Mucosa of rectum (tissue), 2 donors: ENCODE data around the gene SNX33.
A peak's percentile ranks its signal among the peaks of the same experiment; 100 is the strongest.

ENCODE experiments used
- H3K27ac ChIP-seq, 2 donors: one replicate each; pipeline ENCODE4 v1.7.0; 2013; ENCODE audit warnings: inconsistent platforms in 2 of 2, low read depth in 2 of 2, low read length in 2 of 2
- H3K27me3 ChIP-seq, 2 donors: one replicate each; pipeline ENCODE4 v1.7.0; 2013; ENCODE audit warnings: low read length in 2 of 2; ENCODE audit not compliant: control insufficient read depth in 2 of 2, insufficient read depth in 2 of 2
- H3K36me3 ChIP-seq, 2 donors: one replicate each; pipeline ENCODE4 v1.7.0; 2013; ENCODE audit warnings: low read length in 2 of 2; ENCODE audit not compliant: control insufficient read depth in 2 of 2, insufficient read depth in 2 of 2
- H3K4me1 ChIP-seq, 2 donors: one replicate each; pipeline ENCODE4 v1.7.0; 2013; ENCODE audit warnings: low read length in 2 of 2, mild to moderate bottlenecking in 1 of 2; ENCODE audit not compliant: control insufficient read depth in 2 of 2, insufficient read depth in 2 of 2
- H3K4me3 ChIP-seq, 2 donors: one replicate each; pipeline ENCODE4 v1.7.0; 2013; ENCODE audit warnings: low read length in 2 of 2
- H3K9ac ChIP-seq, 2 donors: one replicate each; pipeline ENCODE4 v1.7.0; 2013; ENCODE audit warnings: low read length in 2 of 2, low read depth in 1 of 2, mild to moderate bottlenecking in 1 of 2
- H3K9me3 ChIP-seq, 2 donors: one replicate each; pipeline ENCODE4 v1.7.0; 2013; ENCODE audit warnings: low read length in 2 of 2; ENCODE audit not compliant: control insufficient read depth in 2 of 2
- donor health status: healthy.
- donor health status: Normal muscosa, but diverticular disease.

Gene SNX33

DNA sequence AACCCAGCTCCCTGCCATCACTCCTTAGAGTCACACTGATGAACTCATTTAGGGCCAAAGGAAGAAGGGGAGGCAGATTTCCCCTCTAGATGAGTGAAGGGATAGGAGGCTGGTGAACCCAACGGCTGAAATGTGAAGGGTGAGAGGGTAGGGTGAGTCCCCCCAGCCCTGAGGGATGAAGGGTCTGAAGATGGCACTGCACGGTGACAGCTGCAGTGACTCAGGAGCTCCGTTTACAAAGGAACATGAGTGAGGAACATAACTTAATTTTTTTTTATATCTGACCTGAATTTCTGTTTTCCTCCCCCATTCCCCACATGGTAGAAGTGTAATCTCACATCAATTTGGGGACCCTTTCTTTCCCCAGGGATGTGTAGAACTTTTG is 14.0 kb downstream of the SNX33 start:
- Histone ChIP-seq H3K27ac (peak overlapping the region; percentile 67 to 71), H3K9ac (peak overlapping the region in 1 of 2 donors; percentile 41), H3K27me3 (no peaks in the 10 kb centered on the region), H3K4me3 (no peak overlapping the region), H3K9me3 (no peaks in the 10 kb centered on the region), H3K4me1 (peaks cover 35% of the 10 kb centered on the region in 2 donors), H3K36me3 (peaks cover 12 to 17% of the 10 kb centered on the region in 2 donors)

- H3K27ac ChIP-seq = peak overlapping the region in 1 of 2 donors; percentile 40
- H3K4me3 ChIP-seq = no peak overlapping the region
- H3K9me3 ChIP-seq = no peaks in the 10 kb centered on the region
- H3K36me3 ChIP-seq = peaks cover 5 to 7% of the 10 kb centered on the region in 2 donors
- H3K27me3 ChIP-seq = no peaks in the 10 kb centered on the region
- H3K4me1 ChIP-seq = peaks cover 43 to 47% of the 10 kb centered on the region in 2 donors
- no peak overlapping the region for H3K9ac ChIP-seq
Observed at GRCh38 chr15:75662823-75663519, 15.3 kb downstream of the SNX33 start.

- H3K27me3 ChIP-seq = no peaks in the 10 kb centered on the region
- H3K4me1 ChIP-seq = peaks cover 43 to 47% of the 10 kb centered on the region in 2 donors
- H3K4me3 ChIP-seq = no peak overlapping the region
- peak overlapping the region; percentile 9 to 10 for H3K9ac ChIP-seq
- H3K27ac ChIP-seq = peak overlapping the region; percentile 24 to 40
- no peaks in the 10 kb centered on the region for H3K9me3 ChIP-seq
- H3K36me3 ChIP-seq = peaks cover 0 to 7% of the 10 kb centered on the region in 2 donors
Observed at GRCh38 chr15:75663931-75664421, 16.3 kb downstream of the SNX33 start.

DNA sequence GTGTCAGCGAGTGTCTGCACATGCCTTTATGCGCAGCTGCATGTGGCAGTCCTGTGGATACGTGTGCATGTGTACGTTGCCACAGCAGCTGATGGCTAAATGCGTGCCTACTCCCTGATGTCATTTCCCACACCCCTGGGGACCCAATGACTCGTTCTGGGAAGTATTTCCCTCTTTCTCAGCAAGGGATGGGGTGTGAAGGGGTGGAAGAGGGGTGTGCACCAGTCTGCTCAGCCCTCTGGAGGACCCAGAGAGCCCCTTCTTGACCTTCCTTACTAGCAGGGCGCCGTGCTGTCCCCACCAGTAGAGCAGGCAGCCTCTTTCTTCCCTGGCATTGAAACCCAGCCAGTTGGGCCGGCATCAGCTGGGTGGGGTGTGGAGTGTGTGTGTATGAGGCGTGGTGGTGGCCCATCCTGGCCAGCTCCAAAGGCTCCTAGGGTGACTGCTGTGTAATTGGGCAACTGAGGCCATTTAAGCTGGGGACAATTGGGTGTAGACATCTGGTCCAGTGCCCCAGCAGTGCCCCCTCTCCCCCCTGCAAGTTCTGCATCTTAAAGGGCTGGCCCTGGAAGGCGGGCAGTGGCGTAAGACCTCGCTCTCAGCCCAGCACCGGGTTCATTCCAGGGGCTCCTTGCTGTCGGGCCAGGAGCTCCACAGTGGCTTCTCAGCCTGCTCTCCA is 19.2 kb downstream of the SNX33 start:
- Histone ChIP-seq H3K4me1 (peaks cover 32 to 39% of the 10 kb centered on the region in 2 donors), H3K27ac (peak overlapping the region; percentile 50 to 72), H3K9me3 (no peaks in the 10 kb centered on the region), H3K27me3 (no peaks in the 10 kb centered on the region), H3K9ac (no peak overlapping the region), H3K36me3 (no peaks in the 10 kb centered on the region), H3K4me3 (no peak overlapping the region)

- Histone ChIP-seq H3K9me3 (no peaks in the 10 kb centered on the region), H3K9ac (no peak overlapping the region), H3K4me1 (peaks cover 21 to 33% of the 10 kb centered on the region in 2 donors), H3K4me3 (no peak overlapping the region), H3K27ac (no peak overlapping the region), H3K36me3 (no peaks in the 10 kb centered on the region), H3K27me3 (no peaks in the 10 kb centered on the region)
Observed at GRCh38 chr15:75669191-75669878, 21.6 kb downstream of the SNX33 start.

- H3K27ac ChIP-seq = no peak overlapping the region
- H3K9ac ChIP-seq = no peak overlapping the region
- H3K4me3 ChIP-seq = no peak overlapping the region
- H3K4me1 ChIP-seq = peaks cover 16 to 28% of the 10 kb centered on the region in 2 donors
- H3K36me3 ChIP-seq = no peaks in the 10 kb centered on the region
- H3K27me3 ChIP-seq = no peaks in the 10 kb centered on the region
- no peaks in the 10 kb centered on the region for H3K9me3 ChIP-seq
Observed at GRCh38 chr15:75669879-75670212, 22.1 kb downstream of the SNX33 start.

DNA sequence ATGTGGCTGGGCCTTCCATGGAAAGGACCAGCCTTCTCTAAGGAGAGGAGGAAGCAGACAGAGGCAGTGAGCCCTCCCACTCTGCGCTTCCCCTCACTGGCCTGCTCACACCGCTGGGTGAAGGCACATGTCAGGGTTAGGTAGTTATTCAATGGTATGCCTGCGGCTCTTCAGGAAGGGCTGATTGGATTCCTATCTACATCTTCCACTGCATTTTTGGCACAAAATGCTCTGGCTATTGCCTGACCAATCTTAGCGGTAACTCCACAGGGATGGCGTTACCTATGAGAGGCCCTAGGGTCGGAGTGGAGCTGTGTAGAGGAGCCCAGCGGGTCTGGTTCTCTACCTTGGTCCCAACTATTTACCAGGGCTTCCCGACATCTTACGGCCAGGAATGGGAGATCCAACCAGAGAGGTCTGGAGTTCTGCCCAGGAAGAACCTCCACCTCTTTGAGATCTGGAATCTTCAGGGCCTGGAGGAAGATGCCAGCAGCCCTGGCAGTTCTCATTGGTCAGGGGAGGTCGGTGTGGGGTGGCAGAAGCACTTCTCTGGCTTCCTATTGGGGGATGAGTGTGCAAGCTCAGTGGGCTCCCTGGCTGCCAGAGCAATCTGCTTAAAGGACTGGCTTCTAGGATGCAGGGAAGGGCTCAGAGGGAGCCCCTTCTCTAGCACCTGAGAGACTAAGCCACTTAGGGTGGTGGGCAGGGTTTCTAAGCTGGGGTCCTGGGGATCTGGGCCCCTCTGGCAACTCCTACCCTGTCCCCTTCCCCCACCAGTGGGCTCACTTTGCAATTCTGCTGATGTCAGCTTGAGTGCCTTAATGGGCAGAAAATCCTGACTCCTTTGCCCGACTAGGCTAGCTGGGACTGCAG is 24.3 kb downstream of the SNX33 start:
- no peaks in the 10 kb centered on the region for H3K27me3 ChIP-seq
- H3K36me3 ChIP-seq = no peaks in the 10 kb centered on the region
- no peak overlapping the region for H3K27ac ChIP-seq
- H3K9me3 ChIP-seq = no peaks in the 10 kb centered on the region
- no peak overlapping the region for H3K4me3 ChIP-seq
- peaks cover 10 to 15% of the 10 kb centered on the region in 2 donors for H3K4me1 ChIP-seq
- no peak overlapping the region for H3K9ac ChIP-seq

DNA sequence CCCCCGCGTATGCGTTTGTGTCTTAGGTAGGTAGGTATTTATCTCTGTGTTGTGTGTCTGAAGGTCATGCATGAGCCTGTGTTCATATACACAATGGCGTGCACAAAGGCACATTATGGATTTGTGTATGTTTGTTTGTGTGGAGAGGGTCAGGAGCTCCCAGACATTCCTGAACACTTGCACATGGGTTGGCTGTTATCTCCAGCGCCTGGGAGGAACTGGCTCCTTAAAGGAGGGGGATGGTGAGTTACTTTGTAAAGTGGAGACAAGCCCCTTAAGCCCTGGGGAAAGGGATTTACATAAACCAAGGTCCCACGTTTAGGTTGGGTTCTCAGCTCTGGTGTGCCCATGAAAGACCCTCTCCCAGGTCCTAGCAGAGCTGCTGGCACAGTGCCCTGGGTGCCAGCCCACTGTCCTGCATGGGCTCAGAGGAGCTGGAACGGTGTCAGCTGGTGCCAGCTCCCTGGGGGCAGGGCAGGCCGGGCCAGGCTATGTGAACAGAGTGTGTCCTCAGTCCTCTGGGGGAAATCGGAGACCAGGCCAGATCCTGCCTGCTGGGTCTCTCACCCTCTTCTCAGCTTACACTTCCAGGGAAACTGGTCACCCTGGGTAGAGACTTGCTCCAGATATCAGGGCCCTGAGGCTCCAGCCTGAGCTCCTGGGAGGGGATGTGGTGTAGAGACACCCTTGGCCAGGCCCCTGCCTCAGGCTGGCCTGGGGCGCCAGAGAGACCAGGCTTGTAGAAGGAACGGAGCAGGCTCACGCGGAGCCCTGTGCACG is 25.1 kb downstream of the SNX33 start:
- no peaks in the 10 kb centered on the region for H3K27me3 ChIP-seq
- no peaks in the 10 kb centered on the region for H3K36me3 ChIP-seq
- peak overlapping the region; percentile 33 to 56 for H3K27ac ChIP-seq
- no peak overlapping the region for H3K4me3 ChIP-seq
- no peaks in the 10 kb centered on the region for H3K9me3 ChIP-seq
- no peak overlapping the region for H3K9ac ChIP-seq
- peaks cover 4 to 6% of the 10 kb centered on the region in 2 donors for H3K4me1 ChIP-seq
